Right lobe of liver (tissue), 6 donors: ENCODE measurements around the gene ATL2. TPM values are rescaled to one million over a fixed set of nuclear protein-coding genes. Genes with fewer than 3 reads are reported as not detected.
A peak's percentile ranks its signal among the peaks of the same experiment; 100 is the strongest.
"Not testable (repeated sequence)": the region's sequence is repeated elsewhere in the genome, so short reads cannot be mapped to it uniquely, and the experiment has no call there.

Experiments used
- ATAC-seq, 4 donors: fragments of 200-7000 bp; cut with Tn5 transposase; one replicate each; pipeline ENCODE4 v1.9.1; 2020; ENCODE audit warnings: mild to moderate bottlenecking in 4 of 4, moderate library complexity in 4 of 4
- DNase-seq, 3 donors: peaks; one replicate each; pipeline ENCODE4 v3.0.0-alpha.2; 2020
- H3K27ac ChIP-seq, 3 donors: fragments of 200-600 bp; one replicate each; pipeline ENCODE4 v1.8.0; 2022
- H3K27me3 ChIP-seq, 2 donors: fragments of 200-600 bp; one replicate each; pipeline ENCODE4 v1.8.0; 2022
- H3K36me3 ChIP-seq, 4 donors: fragments of 200-600 bp; sonication (generic) in 1 of 4; one replicate each; pipeline versions ENCODE4 v1.5.1 to v1.8.0; 2017 to 2022; ENCODE audit warnings: control low read depth in 1 of 4
- H3K4me1 ChIP-seq, 4 donors: fragments of 200-600 bp; sonication (generic) in 1 of 4; one replicate each; pipeline versions ENCODE4 v1.5.1 to v1.8.0; 2017 to 2022; ENCODE audit warnings: control low read depth in 1 of 4
- H3K4me3 ChIP-seq, 3 donors: fragments of 200-600 bp; one replicate each; pipeline ENCODE4 v1.8.0; 2022
- H3K9me3 ChIP-seq, 4 donors: fragments of 200-600 bp; sonication (generic) in 1 of 4; one replicate each; pipeline versions ENCODE4 v1.5.1 to v1.8.0; 2017 to 2022; ENCODE audit warnings: control low read depth in 1 of 4
- CTCF ChIP-seq, 4 donors: fragments of 200-600 bp in 3 of 4; fragments of 450-650 bp in 1 of 4; IDR thresholded peaks; one replicate each; pipeline versions ENCODE4 v1.5.1 to v1.8.0; 2016 to 2022; ENCODE audit warnings: antibody characterized with exemption in 4 of 4, mild to moderate bottlenecking in 2 of 4
- POLR2A ChIP-seq: fragments of 450-650 bp; IDR thresholded peaks from one replicate; pipeline ENCODE4 v1.6.1; 2017; ENCODE audit warnings: antibody characterized with exemption, mild to moderate bottlenecking
- WGBS: methylation state at CpG from one replicate; pipeline ENCODE4 v1.1.6; 2018; ENCODE audit warnings: low coverage, low lambda C conversion rate; ENCODE audit not compliant: insufficient coverage; ENCODE audit errors: missing lambda C conversion rate; 5-methylcytosine and 5-hydroxymethylcytosine counted together
- intact Hi-C, 2 donors: fragments of 100-400 bp; cut with DNase I; formaldehyde crosslinking; loops; one replicate each; pipeline versions ENCODE4 v1.11.2 to v1.14.1; 2022
- total RNA-seq, 6 experiments: library from RNA; depleted of rRNA in 2 of 6; stranded (reverse); fragments of >200 nt in 2 of 6; fragmentation: NEBNext Ultra II Directional in 3 of 6; extraction: Animal tissue kit (Norgen Biotek cat#: 25700) in 3 of 6; gene quantifications; one replicate each; pipeline versions ENCODE4 v1.1.0 to v1.2.4, GENCODE V29; 2016 to 2023
- donor health status: DM: no; HTN: yes; CAD: no.
- donor health status: DM: no; HTN: no; CAD: no.
- donor health status: DM: no; HTN: no; CAD: no.
- donor health status: DM: no; HTN: yes; CAD: no.
- donor health status: DM: no; HTN: yes; CAD: no.

The ATL2 gene
- total RNA-seq, 6 experiments from 2014 or later = 39.1 to 57.5 (median 46.3) TPM

GRCh38 chr2:38330754-38331153, 46.3 kb downstream of the ATL2 start:
- TF ChIP-seq CTCF (IDR thresholded peaks at IDR 0.05) (no peak), POLR2A (no peak)
- Histone ChIP-seq H3K9me3 (peaks cover 0 to 4% (median 0%) of the 10 kb centered on the region in 4 donors), H3K27me3 (no peaks in the 10 kb centered on the region), H3K36me3 (no peaks in the 10 kb centered on the region), H3K4me1 (peaks cover 0 to 10% (median 0%) of the 10 kb centered on the region in 4 donors), H3K4me3 (no peak overlapping the region), H3K27ac (no peak overlapping the region)
- ATAC-seq = no peak
- DNase-seq = no peak
- WGBS = 100% methylated on average over 2 of the region's 7 CpGs
- intact Hi-C loops = no loop called here

- peaks cover 0 to 4% (median 0%) of the 10 kb centered on the region in 4 donors for H3K9me3 ChIP-seq
- TF ChIP-seq POLR2A (no peak), CTCF (IDR thresholded peaks at IDR 0.05) (no peak)
Measured at GRCh38 chr2:38327580-38327979, 49.5 kb downstream of the ATL2 start.

GRCh38 chr2:38323623-38324022, 53.5 kb downstream of the ATL2 start:
- Histone ChIP-seq H3K36me3 (no peaks in the 10 kb centered on the region), H3K9me3 (no peaks in the 10 kb centered on the region), H3K27me3 (no peaks in the 10 kb centered on the region), H3K4me3 (no peak overlapping the region), H3K4me1 (peaks cover 0 to 17% (median 2%) of the 10 kb centered on the region in 4 donors), H3K27ac (no peak overlapping the region)
- ATAC-seq = peak in 2 of 4 donors; percentile 23 to 33
- TF ChIP-seq POLR2A (no peak), CTCF (IDR thresholded peaks at IDR 0.05) (no peak)
- DNase-seq = no peak
- intact Hi-C loops = no loop called here
- 65% methylated on average over 6 of the region's 6 CpGs for WGBS

More at GRCh38 chr2:38327580-38327979, 49.5 kb downstream of the ATL2 start:
- intact Hi-C loops = no loop called here
- no peaks in the 10 kb centered on the region for H3K27me3 ChIP-seq
- ATAC-seq = no peak
- no peak for DNase-seq
- H3K27ac ChIP-seq = no peak overlapping the region
- no peaks in the 10 kb centered on the region for H3K36me3 ChIP-seq
- peaks cover 0 to 17% (median 2%) of the 10 kb centered on the region in 4 donors for H3K4me1 ChIP-seq
- no peak overlapping the region for H3K4me3 ChIP-seq
- 89% methylated on average over 7 of the region's 9 CpGs for WGBS

- no peak overlapping the region for H3K4me3 ChIP-seq
- H3K27ac ChIP-seq = no peak overlapping the region
- H3K9me3 ChIP-seq = no peaks in the 10 kb centered on the region
- ATAC-seq = no peak
- intact Hi-C loops = no loop called here
- peaks cover 0 to 17% (median 2%) of the 10 kb centered on the region in 4 donors for H3K4me1 ChIP-seq
- H3K36me3 ChIP-seq = peaks cover 0 to 7% (median 0%) of the 10 kb centered on the region in 4 donors
- no peaks in the 10 kb centered on the region for H3K27me3 ChIP-seq
- TF ChIP-seq CTCF (IDR thresholded peaks at IDR 0.05) (no peak), POLR2A (no peak)
- DNase-seq = no peak
Measured at GRCh38 chr2:38322224-38322914, 54.7 kb downstream of the ATL2 start.

GRCh38 chr2:38319240-38319639, 57.8 kb downstream of the ATL2 start:
- intact Hi-C loops, DNase-seq: not testable (repeated sequence)

More at GRCh38 chr2:38319240-38319639, 57.8 kb downstream of the ATL2 start:
- not testable (repeated sequence) for H3K9me3 ChIP-seq, ATAC-seq, H3K4me3 ChIP-seq, H3K4me1 ChIP-seq, H3K27me3 ChIP-seq, H3K27ac ChIP-seq
- H3K36me3 ChIP-seq = peaks cover 0 to 23% (median 4%) of the 10 kb centered on the region in 4 donors
- 69% methylated on average over 5 of the region's 5 CpGs for WGBS
